Gastrocnemius medialis (tissue), 4 donors: ENCODE measurements around the gene ZNF521.

Experiments
- POLR2A ChIP-seq, 2 donors: fragments of 450-650 bp; IDR thresholded peaks; one replicate each; pipeline ENCODE4 v1.6.1; 2017; ENCODE audit warnings: antibody characterized with exemption in 2 of 2, mild to moderate bottlenecking in 2 of 2, moderate library complexity in 2 of 2
- TF ChIP-seq, protein P1 (sequence below), 5 experiments: fragments of 450-650 bp in 3 of 5; fragments of 200-600 bp in 2 of 5; sonication (generic) in 2 of 5; IDR thresholded peaks in 4 of 5; conservative IDR thresholded peaks in 1 of 5; 1 replicate in 4 of 5; 2 replicates in 1 of 5; pipeline ENCODE4 v1.5.1; 2016 to 2019; ENCODE audit warnings: antibody characterized with exemption in 5 of 5, mild to moderate bottlenecking in 3 of 5, moderate library complexity in 3 of 5

DNA sequence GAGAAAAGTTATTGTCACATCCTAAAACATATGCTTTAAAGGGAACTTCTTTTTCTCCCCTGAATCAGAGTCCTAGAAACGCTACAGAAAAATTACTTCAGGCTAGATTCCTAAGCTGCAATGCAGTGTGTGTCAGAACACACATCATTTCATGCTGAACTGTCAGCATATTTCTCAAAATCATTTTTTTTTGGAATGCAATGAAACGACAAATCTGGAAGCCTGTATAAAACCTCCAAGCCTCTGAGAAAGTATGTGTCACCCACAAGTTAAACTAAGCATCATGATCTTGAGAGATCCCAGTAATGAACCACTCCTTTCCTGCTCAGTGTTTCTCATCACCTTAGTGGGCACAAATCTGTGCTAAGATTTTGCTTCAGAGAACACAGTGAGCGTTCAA is 276.2 kb downstream of the ZNF521 start:
- TF ChIP-seq, protein P1, sequence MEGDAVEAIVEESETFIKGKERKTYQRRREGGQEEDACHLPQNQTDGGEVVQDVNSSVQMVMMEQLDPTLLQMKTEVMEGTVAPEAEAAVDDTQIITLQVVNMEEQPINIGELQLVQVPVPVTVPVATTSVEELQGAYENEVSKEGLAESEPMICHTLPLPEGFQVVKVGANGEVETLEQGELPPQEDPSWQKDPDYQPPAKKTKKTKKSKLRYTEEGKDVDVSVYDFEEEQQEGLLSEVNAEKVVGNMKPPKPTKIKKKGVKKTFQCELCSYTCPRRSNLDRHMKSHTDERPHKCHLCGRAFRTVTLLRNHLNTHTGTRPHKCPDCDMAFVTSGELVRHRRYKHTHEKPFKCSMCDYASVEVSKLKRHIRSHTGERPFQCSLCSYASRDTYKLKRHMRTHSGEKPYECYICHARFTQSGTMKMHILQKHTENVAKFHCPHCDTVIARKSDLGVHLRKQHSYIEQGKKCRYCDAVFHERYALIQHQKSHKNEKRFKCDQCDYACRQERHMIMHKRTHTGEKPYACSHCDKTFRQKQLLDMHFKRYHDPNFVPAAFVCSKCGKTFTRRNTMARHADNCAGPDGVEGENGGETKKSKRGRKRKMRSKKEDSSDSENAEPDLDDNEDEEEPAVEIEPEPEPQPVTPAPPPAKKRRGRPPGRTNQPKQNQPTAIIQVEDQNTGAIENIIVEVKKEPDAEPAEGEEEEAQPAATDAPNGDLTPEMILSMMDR (IDR thresholded peaks at IDR 0.05 in 4 of 5, conservative IDR thresholded peaks at IDR 0.05 in 1 of 5), result no peak
- TF ChIP-seq POLR2A (IDR thresholded peaks at IDR 0.05), result no peak
